Gastrocnemius medialis (tissue), 4 donors: Measurements from ENCODE around the gene HSD17B4. TPM values are rescaled to one million over a fixed set of nuclear protein-coding genes. Genes with fewer than 3 reads are reported as not detected.
A peak's percentile ranks its signal among the peaks of the same experiment; 100 is the strongest.
"Not testable (repeated sequence)": the region's sequence is repeated elsewhere in the genome, so short reads cannot be mapped to it uniquely, and the experiment has no call there.

ENCODE experiments used
- ATAC-seq, 2 donors: fragments of 150-250 bp; one replicate each; pipeline ENCODE4 v1.9.1; 2016
- DNase-seq, 2 donors: peaks; one replicate each; pipeline ENCODE4 v3.0.0-alpha.2; 2019
- H3K27ac ChIP-seq, 4 donors: fragments of 200-600 bp; sonication (generic); 1 replicate in 1 of 4; 2 replicates in 3 of 4; pipeline ENCODE4 v1.5.1; 2016 to 2018; ENCODE audit warnings: mild to moderate bottlenecking in 2 of 4, moderate library complexity in 1 of 4
- H3K27me3 ChIP-seq, 3 donors: fragments of 200-600 bp; sonication (generic) in 2 of 3; 1 replicate in 1 of 3; 2 replicates in 2 of 3; pipeline versions ENCODE4 v1.5.1 to v1.6.0; 2016 to 2019; ENCODE audit warnings: mild to moderate bottlenecking in 1 of 3, moderate library complexity in 1 of 3
- H3K36me3 ChIP-seq, 2 donors: fragments of 200-600 bp; sonication (generic) in 1 of 2; one replicate each; pipeline ENCODE4 v1.5.1; 2017 to 2018
- H3K4me1 ChIP-seq, 2 donors: fragments of 200-600 bp; sonication (generic) in 1 of 2; one replicate each; pipeline ENCODE4 v1.5.1; 2016 to 2017; ENCODE audit warnings: mild to moderate bottlenecking in 2 of 2
- H3K4me3 ChIP-seq, 4 donors: fragments of 200-600 bp; sonication (generic) in 3 of 4; 1 replicate in 1 of 4; 2 replicates in 3 of 4; pipeline ENCODE4 v1.5.1; 2016 to 2019; ENCODE audit warnings: mild to moderate bottlenecking in 2 of 4
- H3K9me3 ChIP-seq, 3 donors: fragments of 200-600 bp; sonication (generic) in 2 of 3; 1 replicate in 1 of 3; 2 replicates in 2 of 3; pipeline ENCODE4 v1.5.1; 2016 to 2019
- POLR2A ChIP-seq, 2 donors: fragments of 450-650 bp; IDR thresholded peaks; one replicate each; pipeline ENCODE4 v1.6.1; 2017; ENCODE audit warnings: antibody characterized with exemption in 2 of 2, mild to moderate bottlenecking in 2 of 2, moderate library complexity in 2 of 2
- in situ Hi-C, 4 donors: fragments of 200-750 bp; cut with MboI; loops; one replicate each; pipeline versions ENCODE4 v1.15.0 to v1.8.0; 2017; ENCODE audit warnings: low sequenced_read_pairs in 4 of 4
- intact Hi-C: fragments of 100-400 bp; cut with DNase I; formaldehyde crosslinking; loops from one replicate; pipeline ENCODE4 v1.15.1; 2023; ENCODE audit warnings: low total_unique reads
- total RNA-seq, 4 donors: library from RNA; depleted of rRNA; stranded (reverse); fragments of >200 nt; gene quantifications; one replicate each; pipeline versions ENCODE4 v1.1.0 to v1.2.3, GENCODE V29; 2016
- TF ChIP-seq, protein P1 (sequence below), 5 experiments: fragments of 450-650 bp in 3 of 5; fragments of 200-600 bp in 2 of 5; sonication (generic) in 2 of 5; IDR thresholded peaks in 4 of 5; conservative IDR thresholded peaks in 1 of 5; 1 replicate in 4 of 5; 2 replicates in 1 of 5; pipeline ENCODE4 v1.5.1; 2016 to 2019; ENCODE audit warnings: antibody characterized with exemption in 5 of 5, mild to moderate bottlenecking in 3 of 5, moderate library complexity in 3 of 5

The HSD17B4 gene
- total RNA-seq, 4 donors from 2014 or later = 60.9 to 200 (median 83.1) TPM

- Histone ChIP-seq H3K36me3 (no peaks in the 10 kb centered on the region), H3K27ac (no peak overlapping the region), H3K4me3 (peak overlapping the region in 2 of 4 donors; percentile 60 to 65), H3K9me3 (no peaks in the 10 kb centered on the region), H3K4me1 (peaks cover 0 to 5% of the 10 kb centered on the region in 2 donors), H3K27me3 (no peaks in the 10 kb centered on the region)
- intact Hi-C loops = loop anchor here (1.0 to 5.0 kb wide), 2 partner anchors 145 to 424 kb away; partner anchors contain the start of gene DTWD2
- TF ChIP-seq, protein P1, sequence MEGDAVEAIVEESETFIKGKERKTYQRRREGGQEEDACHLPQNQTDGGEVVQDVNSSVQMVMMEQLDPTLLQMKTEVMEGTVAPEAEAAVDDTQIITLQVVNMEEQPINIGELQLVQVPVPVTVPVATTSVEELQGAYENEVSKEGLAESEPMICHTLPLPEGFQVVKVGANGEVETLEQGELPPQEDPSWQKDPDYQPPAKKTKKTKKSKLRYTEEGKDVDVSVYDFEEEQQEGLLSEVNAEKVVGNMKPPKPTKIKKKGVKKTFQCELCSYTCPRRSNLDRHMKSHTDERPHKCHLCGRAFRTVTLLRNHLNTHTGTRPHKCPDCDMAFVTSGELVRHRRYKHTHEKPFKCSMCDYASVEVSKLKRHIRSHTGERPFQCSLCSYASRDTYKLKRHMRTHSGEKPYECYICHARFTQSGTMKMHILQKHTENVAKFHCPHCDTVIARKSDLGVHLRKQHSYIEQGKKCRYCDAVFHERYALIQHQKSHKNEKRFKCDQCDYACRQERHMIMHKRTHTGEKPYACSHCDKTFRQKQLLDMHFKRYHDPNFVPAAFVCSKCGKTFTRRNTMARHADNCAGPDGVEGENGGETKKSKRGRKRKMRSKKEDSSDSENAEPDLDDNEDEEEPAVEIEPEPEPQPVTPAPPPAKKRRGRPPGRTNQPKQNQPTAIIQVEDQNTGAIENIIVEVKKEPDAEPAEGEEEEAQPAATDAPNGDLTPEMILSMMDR (IDR thresholded peaks at IDR 0.05 in 4 of 5, conservative IDR thresholded peaks at IDR 0.05 in 1 of 5) = peak in 1 of 5 experiments; percentile 6
- no peak for TF ChIP-seq POLR2A (IDR thresholded peaks at IDR 0.05)
- ATAC-seq (no peak), DNase-seq (no peak)
- in situ Hi-C loops = loop anchor here (5.0 to 25.0 kb wide), 3 partner anchors 425 to 428 kb away; partner anchors contain the start of gene DTWD2 (in 4 of the 4)
Observed at GRCh38 chr5:119412279-119413227, 39.7 kb upstream of the HSD17B4 start.

DNA sequence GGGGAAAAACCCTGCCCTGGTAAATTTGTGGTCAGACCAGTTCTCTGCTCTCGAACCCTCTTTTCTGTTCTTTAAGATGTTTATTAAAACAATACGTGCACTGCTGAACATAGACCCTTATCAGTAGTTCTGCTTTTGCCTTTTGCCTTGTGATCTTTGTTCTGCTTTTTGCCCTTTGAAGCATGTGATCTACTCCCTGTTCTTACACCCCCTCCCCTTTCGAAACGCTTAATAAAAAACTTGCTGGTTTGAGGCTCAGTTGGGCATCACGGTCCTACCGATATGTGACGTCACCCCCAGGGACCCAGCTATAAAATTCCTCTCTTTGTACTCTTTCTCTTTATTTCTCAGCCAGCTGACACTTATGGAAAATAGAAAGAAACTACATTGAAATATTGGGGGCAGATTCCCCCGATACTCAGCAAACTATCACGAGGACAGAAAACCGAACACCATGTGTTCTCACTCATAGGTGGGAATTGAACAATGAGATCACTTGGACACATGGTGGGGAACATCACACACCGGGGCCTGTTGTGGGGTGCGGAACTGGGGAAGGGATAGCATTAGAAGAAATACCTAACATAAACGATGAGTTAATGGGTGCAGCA lies 38.1 kb upstream of the HSD17B4 start:
- not testable (repeated sequence) for H3K9me3 ChIP-seq, DNase-seq, H3K27ac ChIP-seq, H3K4me1 ChIP-seq, H3K27me3 ChIP-seq, H3K4me3 ChIP-seq, H3K36me3 ChIP-seq, ATAC-seq
- in situ Hi-C loops (loop anchor here (5.0 to 25.0 kb wide), 3 partner anchors 427 to 429 kb away; partner anchors contain the start of gene DTWD2 (in 4 of the 4)), intact Hi-C loops (loop anchor here (5.0 kb wide), 1 partner anchor 147 kb away; no protein-coding TSS in a partner anchor)

- Histone ChIP-seq H3K9me3 (no peaks in the 10 kb centered on the region), H3K4me1 (no peaks in the 10 kb centered on the region), H3K27me3 (no peaks in the 10 kb centered on the region), H3K36me3 (no peaks in the 10 kb centered on the region), H3K27ac (no peak overlapping the region), H3K4me3 (no peak overlapping the region)
- in situ Hi-C loops = loop anchor here in 2 of 4 donors (10.0 to 25.0 kb wide), 2 partner anchors 431 to 433 kb away; partner anchors contain the start of gene DTWD2 (in 2 of the 2)
- DNase-seq (no peak), ATAC-seq (no peak)
- TF ChIP-seq, protein P1 (IDR thresholded peaks at IDR 0.05 in 4 of 5, conservative IDR thresholded peaks at IDR 0.05 in 1 of 5) = no peak
- no peak for TF ChIP-seq POLR2A (IDR thresholded peaks at IDR 0.05)
- intact Hi-C loops = no loop called here
Observed at GRCh38 chr5:119417891-119418605, 34.2 kb upstream of the HSD17B4 start.

DNA sequence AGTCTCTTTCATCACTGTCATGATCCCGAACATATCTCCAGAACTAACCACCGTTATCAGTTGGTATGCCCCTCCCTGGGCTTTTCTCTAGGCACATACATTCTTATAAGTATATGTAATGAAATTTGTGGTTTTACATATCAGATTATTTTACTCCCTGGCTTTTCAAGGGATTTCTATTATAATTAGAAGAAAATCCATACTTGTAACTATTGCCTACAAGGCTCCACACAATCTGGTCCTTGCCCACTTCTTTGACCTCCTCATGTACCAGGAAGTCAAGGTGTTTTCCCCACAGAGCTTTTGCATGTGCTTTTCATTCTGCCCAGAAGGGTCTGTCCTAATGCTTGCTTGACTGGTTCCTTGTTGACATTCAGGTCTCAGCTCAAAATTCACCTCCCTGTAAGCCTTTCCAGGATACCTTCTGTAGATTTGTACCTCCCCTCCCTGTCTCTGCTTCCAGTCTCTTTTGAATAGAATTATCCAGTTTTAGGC lies 33.6 kb upstream of the HSD17B4 start:
- ATAC-seq (no peak), DNase-seq (no peak)
- TF ChIP-seq POLR2A (IDR thresholded peaks at IDR 0.05) = no peak
- TF ChIP-seq, protein P1 (IDR thresholded peaks at IDR 0.05 in 4 of 5, conservative IDR thresholded peaks at IDR 0.05 in 1 of 5) = no peak
- no peaks in the 10 kb centered on the region for H3K4me1 ChIP-seq
- no peak overlapping the region for H3K4me3 ChIP-seq
- no peaks in the 10 kb centered on the region for H3K9me3 ChIP-seq
- H3K27ac ChIP-seq = no peak overlapping the region
- in situ Hi-C loops = loop anchor here in 2 of 4 donors (10.0 to 25.0 kb wide), 2 partner anchors 431 to 434 kb away; partner anchors contain the start of gene DTWD2 (in 2 of the 2)
- H3K36me3 ChIP-seq = no peaks in the 10 kb centered on the region
- intact Hi-C loops = no loop called here
- no peaks in the 10 kb centered on the region for H3K27me3 ChIP-seq
